Tibial artery (tissue), 4 donors: ENCODE data around the gene KLHL36.
A peak's percentile ranks its signal among the peaks of the same experiment; 100 is the strongest.

ENCODE experiments used
- DNase-seq, 2 donors: peaks; one replicate each; pipeline ENCODE4 v3.0.0-alpha.2; 2019
- H3K27ac ChIP-seq, 2 donors: fragments of 200-600 bp; sonication (generic) in 1 of 2; 1 replicate in 1 of 2; 2 replicates in 1 of 2; pipeline ENCODE4 v1.5.1; 2018 to 2019; ENCODE audit warnings: mild to moderate bottlenecking in 1 of 2
- H3K27me3 ChIP-seq, 2 donors: fragments of 200-600 bp; sonication (generic) in 1 of 2; one replicate each; pipeline versions ENCODE4 v1.5.1 to v1.6.0; 2016 to 2019
- H3K36me3 ChIP-seq, 3 donors: fragments of 200-600 bp; sonication (generic) in 2 of 3; one replicate each; pipeline ENCODE4 v1.5.1; 2016 to 2019; ENCODE audit warnings: mild to moderate bottlenecking in 2 of 3
- H3K4me1 ChIP-seq, 4 donors: fragments of 200-600 bp; sonication (generic) in 2 of 4; 1 replicate in 3 of 4; 2 replicates in 1 of 4; pipeline ENCODE4 v1.5.1; 2016 to 2019
- H3K4me3 ChIP-seq, 2 donors: fragments of 200-600 bp; sonication (generic) in 1 of 2; 1 replicate in 1 of 2; 2 replicates in 1 of 2; pipeline ENCODE4 v1.5.1; 2018 to 2019; ENCODE audit warnings: mild to moderate bottlenecking in 2 of 2
- H3K9me3 ChIP-seq, 3 donors: fragments of 200-600 bp; sonication (generic) in 1 of 3; one replicate each; pipeline ENCODE4 v1.5.1; 2016 to 2019
- CTCF ChIP-seq, 2 experiments: fragments of 200-600 bp in 1 of 2; fragments of 450-650 bp in 1 of 2; IDR thresholded peaks; one replicate each; pipeline ENCODE4 v1.5.1; 2017 to 2019; ENCODE audit warnings: antibody characterized with exemption in 2 of 2, mild to moderate bottlenecking in 1 of 2, moderate library complexity in 1 of 2
- intact Hi-C: fragments of 100-400 bp; cut with DNase I; formaldehyde crosslinking; loops from one replicate; pipeline ENCODE4 v1.15.0; 2023; ENCODE audit warnings: low total_unique reads

KLHL36 gene

GRCh38 chr16:84673561-84673960 lies 25.2 kb downstream of the KLHL36 start:
- Histone ChIP-seq H3K27ac (no peak overlapping the region), H3K4me3 (no peak overlapping the region), H3K27me3 (no peaks in the 10 kb centered on the region), H3K36me3 (peaks cover 0 to 3% (median 0%) of the 10 kb centered on the region in 3 donors), H3K9me3 (no peaks in the 10 kb centered on the region), H3K4me1 (no peaks in the 10 kb centered on the region)
- no peak for TF ChIP-seq CTCF (IDR thresholded peaks at IDR 0.05)
- no peak for DNase-seq
- intact Hi-C loops: loop anchor here (5.0 kb wide), 2 partner anchors 44 to 51 kb away; no protein-coding TSS in a partner anchor

- no peak overlapping the region for H3K27ac ChIP-seq
- DNase-seq: no peak
- H3K36me3 ChIP-seq: no peaks in the 10 kb centered on the region
- no peaks in the 10 kb centered on the region for H3K4me1 ChIP-seq
- TF ChIP-seq CTCF (IDR thresholded peaks at IDR 0.05): no peak
- H3K4me3 ChIP-seq: no peak overlapping the region
- H3K9me3 ChIP-seq: no peaks in the 10 kb centered on the region
- intact Hi-C loops: no loop called here
- H3K27me3 ChIP-seq: no peaks in the 10 kb centered on the region
These were observed 27.1 kb downstream of the KLHL36 start for GRCh38 chr16:84675423-84675822.

GRCh38 chr16:84675884-84676283 lies 27.6 kb downstream of the KLHL36 start:
- H3K4me1 ChIP-seq: no peaks in the 10 kb centered on the region
- H3K36me3 ChIP-seq: no peaks in the 10 kb centered on the region
- no peak overlapping the region for H3K4me3 ChIP-seq
- intact Hi-C loops: no loop called here
- no peaks in the 10 kb centered on the region for H3K9me3 ChIP-seq
- H3K27ac ChIP-seq: no peak overlapping the region
- TF ChIP-seq CTCF (IDR thresholded peaks at IDR 0.05): no peak
- H3K27me3 ChIP-seq: no peaks in the 10 kb centered on the region
- DNase-seq: no peak

- H3K4me1 ChIP-seq: no peaks in the 10 kb centered on the region
- no peaks in the 10 kb centered on the region for H3K36me3 ChIP-seq
- H3K4me3 ChIP-seq: no peak overlapping the region
- no peaks in the 10 kb centered on the region for H3K27me3 ChIP-seq
- H3K27ac ChIP-seq: no peak overlapping the region
- H3K9me3 ChIP-seq: no peaks in the 10 kb centered on the region
- TF ChIP-seq CTCF (IDR thresholded peaks at IDR 0.05): no peak
- intact Hi-C loops: no loop called here
- peak in 1 of 2 donors; percentile 45 for DNase-seq
These were observed 28.9 kb downstream of the KLHL36 start for GRCh38 chr16:84677017-84677803.

GRCh38 chr16:84677849-84678248 lies 29.5 kb downstream of the KLHL36 start:
- H3K27ac ChIP-seq: no peak overlapping the region
- no peak for DNase-seq
- H3K36me3 ChIP-seq: no peaks in the 10 kb centered on the region
- no peaks in the 10 kb centered on the region for H3K9me3 ChIP-seq
- no peaks in the 10 kb centered on the region for H3K4me1 ChIP-seq
- no peak overlapping the region for H3K4me3 ChIP-seq
- intact Hi-C loops: no loop called here
- no peaks in the 10 kb centered on the region for H3K27me3 ChIP-seq
- TF ChIP-seq CTCF (IDR thresholded peaks at IDR 0.05): no peak
